A549 treated with Hydrocortisone at 1 μM for 4 hours (cell line): ENCODE results near the gene PRAMEF7. TPM values are rescaled to one million over a fixed set of nuclear protein-coding genes. Genes with fewer than 3 reads are reported as not detected.

ENCODE experiments used
- total RNA-seq: library from RNA; stranded (reverse); fragments of 200-300 nt; extraction: Qiagen RNA extraction; gene quantifications from 5 replicates; pipeline ENCODE4 v1.2.3, GENCODE V29; 2022

PRAMEF7 gene
- not detected in 5 replicates for total RNA-seq

GRCh38 chr1:12916310-12916709, at the start of gene PRAMEF7:
Gene PRAMEF7, plus strand, starts transcription at chr1:12916610. Its CDS starts 1,083 bp downstream, at chr1:12917693.

GRCh38 chr1:12886101-12886500, 30.3 kb upstream of the PRAMEF7 start, which contains the start of gene PRAMEF4:
Gene PRAMEF4, minus strand, starts transcription at chr1:12886201. Its CDS starts 2,807 bp downstream, at chr1:12883394.

GRCh38 chr1:12898170-12898569, 18.2 kb upstream of the PRAMEF7 start, which contains the start of gene PRAMEF10:
Gene PRAMEF10, minus strand, starts transcription at chr1:12898270. Its CDS starts 2,423 bp downstream, at chr1:12895847.

GRCh38 chr1:12947480-12947879, 31.1 kb downstream of the PRAMEF7 start, which contains the start of gene PRAMEF6:
Gene PRAMEF6, minus strand, starts transcription at chr1:12947580. Its CDS starts 5,062 bp downstream, at chr1:12942518.

Other genes starting within 250 kb of the PRAMEF7 start
- gene AADACL3, start 200.5 kb upstream of the PRAMEF7 start, total RNA-seq = not detected in 5 replicates
- not detected in 5 replicates for gene CFAP107, start 170.4 kb upstream of the PRAMEF7 start, total RNA-seq
- not detected in 5 replicates for gene PRAMEF12, start 142.9 kb upstream of the PRAMEF7 start, total RNA-seq
- gene PRAMEF1, start 125.2 kb upstream of the PRAMEF7 start, total RNA-seq = 0.08 TPM in 2 of 5 replicates, not detected in the others
- not detected in 5 replicates for gene PRAMEF11, start 85.2 kb upstream of the PRAMEF7 start, total RNA-seq
- not detected in 5 replicates for gene HNRNPCL1, start 67.9 kb upstream of the PRAMEF7 start, total RNA-seq
- 0.08 to 0.13 TPM (median 0.08 TPM) in 4 of 5 replicates, not detected in the other for gene PRAMEF2, start 59.5 kb upstream of the PRAMEF7 start, total RNA-seq
- not detected in 5 replicates for gene PRAMEF4, start 30.4 kb upstream of the PRAMEF7 start, total RNA-seq
- not detected in 5 replicates for gene PRAMEF10, start 18.3 kb upstream of the PRAMEF7 start, total RNA-seq
- gene PRAMEF6, start 31.0 kb downstream of the PRAMEF7 start, total RNA-seq = not detected in 5 replicates
- not detected in 5 replicates for gene PRAMEF27, start 140.0 kb downstream of the PRAMEF7 start, total RNA-seq
- not detected in 5 replicates for gene HNRNPCL3, start 144.2 kb downstream of the PRAMEF7 start, total RNA-seq
- not detected in 5 replicates for gene PRAMEF25, start 154.2 kb downstream of the PRAMEF7 start, total RNA-seq
- gene HNRNPCL2, start 200.2 kb downstream of the PRAMEF7 start, total RNA-seq = not detected in 5 replicates
- not detected in 5 replicates for gene PRAMEF26, start 239.4 kb downstream of the PRAMEF7 start, total RNA-seq
- gene HNRNPCL4, start 249.0 kb downstream of the PRAMEF7 start, total RNA-seq = not detected in 5 replicates